Left lung (tissue), 10 donors: ENCODE results near the gene EPHA5. TPM values are rescaled to one million over a fixed set of nuclear protein-coding genes. Genes with fewer than 3 reads are reported as not detected.

ENCODE experiments used
- ATAC-seq: fragments of 200-7000 bp; cut with Tn5 transposase; one replicate; pipeline ENCODE4 v1.9.1; 2020; ENCODE audit warnings: moderate library complexity
- DNase-seq, 4 donors: peaks; one replicate each; pipeline ENCODE4 v3.0.0-alpha.2; 2013 to 2020
- H3K27ac ChIP-seq, 2 donors: fragments of 200-600 bp; sonication (generic) in 1 of 2; one replicate each; pipeline versions ENCODE4 v1.5.0 to v1.8.0; 2020 to 2021
- H3K27me3 ChIP-seq, 2 donors: fragments of 200-600 bp; sonication (generic) in 1 of 2; one replicate each; pipeline versions ENCODE4 v1.5.0 to v1.8.0; 2020 to 2021
- H3K36me3 ChIP-seq, 2 donors: fragments of 200-600 bp; sonication (generic) in 1 of 2; one replicate each; pipeline versions ENCODE4 v1.5.0 to v1.8.0; 2020 to 2021
- H3K4me1 ChIP-seq, 2 donors: fragments of 200-600 bp; one replicate each; pipeline ENCODE4 v1.8.0; 2021
- H3K4me3 ChIP-seq, 2 donors: fragments of 200-600 bp; sonication (generic) in 1 of 2; one replicate each; pipeline versions ENCODE4 v1.5.0 to v1.8.0; 2020 to 2021; ENCODE audit warnings: mild to moderate bottlenecking in 1 of 2
- H3K9me3 ChIP-seq, 2 donors: fragments of 200-600 bp; sonication (generic) in 1 of 2; one replicate each; pipeline versions ENCODE4 v1.5.0 to v1.8.0; 2020 to 2021
- intact Hi-C, 2 donors: fragments of 100-400 bp; cut with DNase I; formaldehyde crosslinking; loops; one replicate each; pipeline versions ENCODE4 v1.11.2 to v1.14.2; 2022
- polyA plus RNA-seq, 6 donors: library from polyadenylated mRNA; unstranded; fragments of 120-200 nt; gene quantifications; one replicate each; pipeline ENCODE4 v1.2.1, GENCODE V29; 2013; ENCODE audit not compliant: insufficient read length in 6 of 6
- total RNA-seq, 2 donors: library from RNA; stranded (reverse); fragmentation: NEBNext Ultra II Directional; extraction: Animal tissue kit (Norgen Biotek cat#: 25700); gene quantifications; one replicate each; pipeline ENCODE4 v1.2.1, GENCODE V29; 2021
- TF ChIP-seq, protein P1 (sequence below), 2 donors: fragments of 200-600 bp; sonication (generic) in 1 of 2; IDR thresholded peaks; one replicate each; pipeline versions ENCODE4 v1.5.0 to v1.8.0; 2021; ENCODE audit warnings: antibody characterized with exemption in 2 of 2
- donor health status: DM: no; HTN: yes; CAD: no.
- donor health status: DM: no; HTN: no; CAD: no.

EPHA5 gene
- total and polyA plus RNA-seq, 8 donors: 0.01 to 0.12 (median 0.08) TPM; not detected in 2

- Histone ChIP-seq H3K36me3 (no peaks in the 10 kb centered on the region), H3K4me3 (no peak overlapping the region), H3K9me3 (no peaks in the 10 kb centered on the region), H3K27ac (no peak overlapping the region), H3K4me1 (no peaks in the 10 kb centered on the region), H3K27me3 (no peaks in the 10 kb centered on the region)
- TF ChIP-seq, protein P1, sequence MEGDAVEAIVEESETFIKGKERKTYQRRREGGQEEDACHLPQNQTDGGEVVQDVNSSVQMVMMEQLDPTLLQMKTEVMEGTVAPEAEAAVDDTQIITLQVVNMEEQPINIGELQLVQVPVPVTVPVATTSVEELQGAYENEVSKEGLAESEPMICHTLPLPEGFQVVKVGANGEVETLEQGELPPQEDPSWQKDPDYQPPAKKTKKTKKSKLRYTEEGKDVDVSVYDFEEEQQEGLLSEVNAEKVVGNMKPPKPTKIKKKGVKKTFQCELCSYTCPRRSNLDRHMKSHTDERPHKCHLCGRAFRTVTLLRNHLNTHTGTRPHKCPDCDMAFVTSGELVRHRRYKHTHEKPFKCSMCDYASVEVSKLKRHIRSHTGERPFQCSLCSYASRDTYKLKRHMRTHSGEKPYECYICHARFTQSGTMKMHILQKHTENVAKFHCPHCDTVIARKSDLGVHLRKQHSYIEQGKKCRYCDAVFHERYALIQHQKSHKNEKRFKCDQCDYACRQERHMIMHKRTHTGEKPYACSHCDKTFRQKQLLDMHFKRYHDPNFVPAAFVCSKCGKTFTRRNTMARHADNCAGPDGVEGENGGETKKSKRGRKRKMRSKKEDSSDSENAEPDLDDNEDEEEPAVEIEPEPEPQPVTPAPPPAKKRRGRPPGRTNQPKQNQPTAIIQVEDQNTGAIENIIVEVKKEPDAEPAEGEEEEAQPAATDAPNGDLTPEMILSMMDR (IDR thresholded peaks at IDR 0.05): no peak
- DNase-seq (no peak), ATAC-seq (no peak)
- intact Hi-C loops: no loop called here
Observed at GRCh38 chr4:65653740-65654361, 16.4 kb downstream of the EPHA5 start.

- H3K27me3 ChIP-seq: no peaks in the 10 kb centered on the region
- ATAC-seq (no peak), DNase-seq (no peak)
- H3K4me1 ChIP-seq: no peaks in the 10 kb centered on the region
- H3K9me3 ChIP-seq: no peaks in the 10 kb centered on the region
- intact Hi-C loops: no loop called here
- TF ChIP-seq, protein P1 (IDR thresholded peaks at IDR 0.05): no peak
- no peak overlapping the region for H3K4me3 ChIP-seq
- H3K27ac ChIP-seq: no peak overlapping the region
- no peaks in the 10 kb centered on the region for H3K36me3 ChIP-seq
Observed at GRCh38 chr4:65651751-65652150, 18.5 kb downstream of the EPHA5 start.

DNA sequence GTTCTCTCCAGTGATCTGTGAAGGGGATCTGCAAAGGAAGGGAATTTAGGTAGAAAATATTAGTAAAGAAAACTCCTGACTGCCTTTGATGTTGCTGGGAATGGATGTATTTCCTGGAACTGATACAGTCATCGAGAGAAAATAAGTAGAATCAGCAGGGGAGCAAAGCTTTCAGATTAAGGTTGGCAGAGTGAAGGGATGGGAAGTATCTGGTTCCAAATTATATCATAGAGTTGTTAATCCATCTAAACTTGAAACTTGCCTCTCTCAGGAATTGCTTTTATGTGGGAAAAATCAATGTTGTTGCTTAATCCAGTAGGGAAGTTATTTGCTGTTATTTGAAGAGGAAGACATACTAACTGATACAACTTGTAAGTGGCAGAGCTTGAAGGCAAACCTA lies 19.3 kb downstream of the EPHA5 start:
- H3K27me3 ChIP-seq: no peaks in the 10 kb centered on the region
- intact Hi-C loops: no loop called here
- no peak for DNase-seq
- no peak overlapping the region for H3K27ac ChIP-seq
- TF ChIP-seq, protein P1 (IDR thresholded peaks at IDR 0.05): no peak
- no peak for ATAC-seq
- no peak overlapping the region for H3K4me3 ChIP-seq
- H3K4me1 ChIP-seq: no peaks in the 10 kb centered on the region
- no peaks in the 10 kb centered on the region for H3K36me3 ChIP-seq
- H3K9me3 ChIP-seq: no peaks in the 10 kb centered on the region

- Histone ChIP-seq H3K4me3 (no peak overlapping the region), H3K36me3 (no peaks in the 10 kb centered on the region), H3K4me1 (no peaks in the 10 kb centered on the region), H3K27me3 (no peaks in the 10 kb centered on the region), H3K9me3 (no peaks in the 10 kb centered on the region), H3K27ac (no peak overlapping the region)
- no peak for ATAC-seq
- no peak for DNase-seq
- intact Hi-C loops: no loop called here
- TF ChIP-seq, protein P1 (IDR thresholded peaks at IDR 0.05): no peak
Observed at GRCh38 chr4:65646136-65646535, 24.2 kb downstream of the EPHA5 start.

DNA sequence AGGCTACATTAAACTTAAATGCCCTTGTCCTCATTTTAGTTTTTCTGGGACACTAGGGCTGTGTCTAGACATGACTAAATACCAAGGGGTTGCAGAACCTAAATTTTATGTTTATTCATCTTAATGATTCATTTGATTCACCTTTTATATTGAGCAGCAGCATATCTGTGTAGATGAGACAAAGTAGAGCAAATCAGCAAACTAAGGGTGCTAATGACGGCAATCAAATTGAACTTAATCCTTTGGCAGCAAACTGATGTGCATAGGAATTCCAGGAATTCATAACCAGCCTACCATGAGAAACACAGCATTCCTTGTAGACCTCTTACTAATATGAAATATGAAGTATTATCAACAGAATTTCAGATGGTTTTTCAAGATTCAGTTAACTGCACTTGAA lies 25.1 kb downstream of the EPHA5 start:
- TF ChIP-seq, protein P1 (IDR thresholded peaks at IDR 0.05): no peak

More for the DNA sequence above, 25.1 kb downstream of the EPHA5 start:
- no peak overlapping the region for H3K4me3 ChIP-seq
- no peak for ATAC-seq
- no peaks in the 10 kb centered on the region for H3K4me1 ChIP-seq
- no peaks in the 10 kb centered on the region for H3K9me3 ChIP-seq
- no peak overlapping the region for H3K27ac ChIP-seq
- H3K36me3 ChIP-seq: no peaks in the 10 kb centered on the region
- no peaks in the 10 kb centered on the region for H3K27me3 ChIP-seq
- intact Hi-C loops: no loop called here
- no peak for DNase-seq
